ENCODE results near the gene GRPEL1.

Gene GRPEL1

DNA sequence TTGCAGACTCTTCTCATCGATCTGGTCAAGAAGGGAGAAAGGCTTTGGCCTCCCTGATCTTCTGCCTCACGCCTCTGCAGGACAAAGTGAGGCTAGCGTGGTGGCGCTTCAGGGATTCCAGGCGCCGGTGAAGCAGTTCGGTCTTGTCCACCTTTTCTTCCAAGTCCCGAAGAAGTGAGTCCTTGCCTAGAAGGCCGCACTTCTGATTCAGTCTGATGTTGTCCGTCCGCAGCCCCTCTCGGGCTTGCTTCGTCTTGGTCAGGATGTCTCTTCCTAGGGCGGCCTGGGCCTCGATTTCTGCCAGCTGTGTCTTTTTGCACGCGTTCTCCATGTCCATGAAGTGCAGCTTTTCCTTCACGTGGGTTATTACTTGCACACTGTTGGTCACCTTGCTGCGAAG, 26.6 kb downstream of the GRPEL1 start:
- Histone ChIP-seq H3K9me3 (ENCODE audit: control insufficient read depth, low read length) (no peaks in the 10 kb centered on the region), H3K4me3 (ENCODE audit: low read depth, low read length) (no peak overlapping the region), H3K4me2 (ENCODE audit: low read length) (no peak overlapping the region), H2AFZ (no peak overlapping the region), H3K27ac (no peak overlapping the region), H3K9ac (no peak overlapping the region), H3K36me3 (ENCODE audit: control insufficient read depth, insufficient read depth, low read length) (no peaks in the 10 kb centered on the region), H3K79me2 (peaks cover 25% of the 10 kb centered on the region), H3K27me3 (ENCODE audit: control insufficient read depth, insufficient read depth, low read length) (no peaks in the 10 kb centered on the region), H3K4me1 (peaks cover 8% of the 10 kb centered on the region)
- TF ChIP-seq CTCF (IDR thresholded peaks at IDR 0.05), result no peak

DNA sequence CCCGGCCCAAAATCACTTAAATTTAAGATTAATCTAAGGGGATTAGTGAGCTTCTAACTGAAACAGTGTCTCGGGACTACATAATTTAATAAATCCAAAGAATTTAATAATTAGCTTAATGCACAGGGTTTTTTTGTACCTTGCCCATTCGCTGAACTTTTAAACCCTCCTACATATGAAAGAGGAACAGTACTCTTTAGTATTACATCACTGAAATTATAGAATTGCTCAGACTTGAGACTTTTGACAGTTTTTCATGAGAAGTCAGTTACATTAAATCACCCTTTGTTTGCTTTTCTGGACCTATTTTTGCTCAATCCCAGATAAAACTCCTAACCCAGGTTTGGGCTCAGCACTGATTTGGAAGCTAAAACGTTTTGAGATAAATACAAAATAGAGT, 27.1 kb downstream of the GRPEL1 start:
- no peak overlapping the region for H2AFZ ChIP-seq
- no peak overlapping the region for H3K27ac ChIP-seq
- H3K4me2 ChIP-seq (ENCODE audit: low read length), result no peak overlapping the region
- no peak overlapping the region for H3K9ac ChIP-seq
- H3K9me3 ChIP-seq (ENCODE audit: control insufficient read depth, low read length), result no peaks in the 10 kb centered on the region
- H3K27me3 ChIP-seq (ENCODE audit: control insufficient read depth, insufficient read depth, low read length), result no peaks in the 10 kb centered on the region
- H3K79me2 ChIP-seq, result peaks cover 20% of the 10 kb centered on the region
- H3K4me3 ChIP-seq (ENCODE audit: low read depth, low read length), result no peak overlapping the region
- H3K36me3 ChIP-seq (ENCODE audit: control insufficient read depth, insufficient read depth, low read length), result no peaks in the 10 kb centered on the region
- no peak for TF ChIP-seq CTCF (IDR thresholded peaks at IDR 0.05)
- peaks cover 3% of the 10 kb centered on the region for H3K4me1 ChIP-seq

GRCh38 chr4:7037425-7037824, 30.4 kb downstream of the GRPEL1 start:
- TF ChIP-seq CTCF (IDR thresholded peaks at IDR 0.05), result no peak
- Histone ChIP-seq H3K9me3 (ENCODE audit: control insufficient read depth, low read length) (no peaks in the 10 kb centered on the region), H3K4me2 (ENCODE audit: low read length) (no peak overlapping the region), H3K4me3 (ENCODE audit: low read depth, low read length) (no peak overlapping the region), H3K27me3 (ENCODE audit: control insufficient read depth, insufficient read depth, low read length) (no peaks in the 10 kb centered on the region), H3K36me3 (ENCODE audit: control insufficient read depth, insufficient read depth, low read length) (no peaks in the 10 kb centered on the region), H3K27ac (no peak overlapping the region), H3K9ac (no peak overlapping the region), H3K4me1 (no peaks in the 10 kb centered on the region), H2AFZ (no peak overlapping the region), H3K79me2 (no peaks in the 10 kb centered on the region)

- no peak overlapping the region for H3K27ac ChIP-seq
- H3K36me3 ChIP-seq (ENCODE audit: control insufficient read depth, insufficient read depth, low read length), result no peaks in the 10 kb centered on the region
- no peaks in the 10 kb centered on the region for H3K9me3 ChIP-seq (ENCODE audit: control insufficient read depth, low read length)
- no peak for TF ChIP-seq CTCF (IDR thresholded peaks at IDR 0.05)
- no peaks in the 10 kb centered on the region for H3K4me1 ChIP-seq
- no peak overlapping the region for H3K4me2 ChIP-seq (ENCODE audit: low read length)
- H3K4me3 ChIP-seq (ENCODE audit: low read depth, low read length), result no peak overlapping the region
- no peaks in the 10 kb centered on the region for H3K27me3 ChIP-seq (ENCODE audit: control insufficient read depth, insufficient read depth, low read length)
- H3K9ac ChIP-seq, result no peak overlapping the region
- H2AFZ ChIP-seq, result no peak overlapping the region
- H3K79me2 ChIP-seq, result no peaks in the 10 kb centered on the region
Observed at GRCh38 chr4:7034262-7035081, 33.4 kb downstream of the GRPEL1 start.

- H3K4me3 ChIP-seq (ENCODE audit: low read depth, low read length), result no peak overlapping the region
- no peaks in the 10 kb centered on the region for H3K4me1 ChIP-seq
- no peak overlapping the region for H2AFZ ChIP-seq
- H3K9ac ChIP-seq, result no peak overlapping the region
- H3K9me3 ChIP-seq (ENCODE audit: control insufficient read depth, low read length), result no peaks in the 10 kb centered on the region
- H3K36me3 ChIP-seq (ENCODE audit: control insufficient read depth, insufficient read depth, low read length), result no peaks in the 10 kb centered on the region
- H3K27ac ChIP-seq, result no peak overlapping the region
- H3K79me2 ChIP-seq, result no peaks in the 10 kb centered on the region
- H3K27me3 ChIP-seq (ENCODE audit: control insufficient read depth, insufficient read depth, low read length), result no peaks in the 10 kb centered on the region
- H3K4me2 ChIP-seq (ENCODE audit: low read length), result no peak overlapping the region
- no peak for TF ChIP-seq CTCF (IDR thresholded peaks at IDR 0.05)
Observed at GRCh38 chr4:7032596-7032995, 35.3 kb downstream of the GRPEL1 start.
